IPS DF 6.9 (cell line): ENCODE measurements around the gene PLEKHA5.

Experiments used
- DNase-seq: peaks from one replicate; pipeline ENCODE4 v3.0.0-alpha.2; 2013; ENCODE audit warnings: low read depth, low spot score
- H3K27ac ChIP-seq: one replicate; pipeline ENCODE4 v1.5.1; 2013; ENCODE audit warnings: low read length, control low read depth
- H3K27me3 ChIP-seq: 2 replicates; pipeline ENCODE4 v1.6.1; 2013; ENCODE audit warnings: mild to moderate bottlenecking, low read length; ENCODE audit not compliant: control insufficient read depth, insufficient read depth
- H3K36me3 ChIP-seq: 2 replicates; pipeline ENCODE4 v1.6.1; 2013; ENCODE audit warnings: low read length; ENCODE audit not compliant: control insufficient read depth, insufficient read depth
- H3K4me1 ChIP-seq: 2 replicates; pipeline ENCODE4 v1.6.1; 2013; ENCODE audit warnings: low read length; ENCODE audit not compliant: control insufficient read depth, insufficient read depth
- H3K4me3 ChIP-seq: 2 replicates; pipeline ENCODE4 v1.5.1; 2013; ENCODE audit warnings: mild to moderate bottlenecking, low read length
- H3K9me3 ChIP-seq: 2 replicates; pipeline ENCODE4 v1.6.1; 2013; ENCODE audit warnings: low read length, inconsistent platforms; ENCODE audit not compliant: control insufficient read depth, insufficient read depth
- WGBS: extraction: QIAGEN DNeasy Blood & Tissue Kit; methylation state at CpG from one replicate; pipeline ENCODE4 v1.1.7; 2013; ENCODE audit warnings: mixed read lengths, missing lambda C conversion rate; ENCODE audit not compliant: insufficient read length, insufficient coverage; 5-methylcytosine and 5-hydroxymethylcytosine counted together

Gene PLEKHA5

DNA sequence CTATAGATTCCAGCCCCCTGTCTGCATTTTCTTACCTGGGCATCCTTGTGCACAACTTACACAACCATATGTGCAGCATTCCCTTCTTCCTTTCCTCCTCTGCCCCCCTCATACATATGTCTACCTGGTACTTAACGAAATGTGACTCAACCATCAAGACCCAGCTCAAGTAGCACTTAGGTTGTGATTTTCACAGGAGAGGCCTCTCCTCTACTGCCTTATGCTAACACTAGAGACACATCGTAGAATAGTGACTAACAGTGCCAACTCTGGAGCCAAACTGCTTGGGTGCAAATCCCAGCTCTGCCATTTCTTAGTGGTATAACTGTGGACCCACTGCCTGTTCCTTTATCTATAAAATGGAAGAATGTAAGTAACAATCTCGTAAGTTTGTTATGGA is 24.1 kb upstream of the PLEKHA5 start:
- DNase-seq = no peak
- Histone ChIP-seq H3K4me1 (no peaks in the 10 kb centered on the region), H3K27me3 (no peaks in the 10 kb centered on the region), H3K27ac (no peak overlapping the region), H3K36me3 (no peaks in the 10 kb centered on the region), H3K4me3 (no peak overlapping the region), H3K9me3 (no peaks in the 10 kb centered on the region)
- no CpG with 5 or more reads among the region's 3 CpGs for WGBS

- no peaks in the 10 kb centered on the region for H3K9me3 ChIP-seq
- no peak overlapping the region for H3K4me3 ChIP-seq
- H3K27ac ChIP-seq = no peak overlapping the region
- WGBS = no CpG with 5 or more reads among the region's 24 CpGs
- DNase-seq = no peak
- no peaks in the 10 kb centered on the region for H3K27me3 ChIP-seq
- H3K36me3 ChIP-seq = no peaks in the 10 kb centered on the region
- no peaks in the 10 kb centered on the region for H3K4me1 ChIP-seq
These were observed 21.8 kb upstream of the PLEKHA5 start for GRCh38 chr12:19107750-19108149.

GRCh38 chr12:19110221-19110940 is 19.2 kb upstream of the PLEKHA5 start:
- Histone ChIP-seq H3K27me3 (no peaks in the 10 kb centered on the region), H3K36me3 (no peaks in the 10 kb centered on the region), H3K4me3 (no peak overlapping the region), H3K4me1 (no peaks in the 10 kb centered on the region), H3K27ac (no peak overlapping the region), H3K9me3 (no peaks in the 10 kb centered on the region)
- WGBS = no CpG with 5 or more reads among the region's 3 CpGs
- no peak for DNase-seq

GRCh38 chr12:19113464-19113863 is 16.1 kb upstream of the PLEKHA5 start:
- no peak for DNase-seq
- no peaks in the 10 kb centered on the region for H3K9me3 ChIP-seq
- no peak overlapping the region for H3K4me3 ChIP-seq
- H3K27me3 ChIP-seq = no peaks in the 10 kb centered on the region
- H3K4me1 ChIP-seq = no peaks in the 10 kb centered on the region
- no peaks in the 10 kb centered on the region for H3K36me3 ChIP-seq
- no peak overlapping the region for H3K27ac ChIP-seq
- no CpG with 5 or more reads among the region's 3 CpGs for WGBS

DNA sequence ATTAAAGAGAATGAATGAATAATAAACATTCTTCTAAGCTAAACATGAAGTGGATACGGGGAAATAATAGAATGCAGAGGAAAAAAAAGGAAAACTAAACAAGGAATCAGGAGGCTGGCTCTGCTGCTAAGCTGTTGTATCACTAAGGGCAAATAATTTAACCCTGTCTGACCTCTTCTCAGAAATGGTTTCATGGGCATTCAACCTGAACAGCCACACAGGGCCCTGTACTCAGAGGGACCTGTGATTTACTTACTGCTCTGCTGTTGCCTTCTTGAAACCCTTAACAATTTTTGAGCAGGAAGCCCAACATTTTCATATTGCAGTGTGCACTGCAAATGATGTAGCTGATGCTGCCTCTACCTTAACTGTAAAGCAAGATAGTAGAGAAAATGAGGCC is 14.2 kb upstream of the PLEKHA5 start:
- Histone ChIP-seq H3K4me3 (no peak overlapping the region), H3K27ac (no peak overlapping the region), H3K36me3 (no peaks in the 10 kb centered on the region), H3K9me3 (no peaks in the 10 kb centered on the region), H3K4me1 (no peaks in the 10 kb centered on the region), H3K27me3 (no peaks in the 10 kb centered on the region)
- no peak for DNase-seq
- WGBS = no CpG with 5 or more reads among the region's 1 CpG

GRCh38 chr12:19119440-19119839 is 10.1 kb upstream of the PLEKHA5 start:
- DNase-seq = no peak
- H3K27ac ChIP-seq = no peak overlapping the region
- no peaks in the 10 kb centered on the region for H3K9me3 ChIP-seq
- WGBS = no CpG with 5 or more reads among the region's 3 CpGs
- H3K4me1 ChIP-seq = no peaks in the 10 kb centered on the region
- H3K36me3 ChIP-seq = no peaks in the 10 kb centered on the region
- H3K4me3 ChIP-seq = no peak overlapping the region
- H3K27me3 ChIP-seq = no peaks in the 10 kb centered on the region

DNA sequence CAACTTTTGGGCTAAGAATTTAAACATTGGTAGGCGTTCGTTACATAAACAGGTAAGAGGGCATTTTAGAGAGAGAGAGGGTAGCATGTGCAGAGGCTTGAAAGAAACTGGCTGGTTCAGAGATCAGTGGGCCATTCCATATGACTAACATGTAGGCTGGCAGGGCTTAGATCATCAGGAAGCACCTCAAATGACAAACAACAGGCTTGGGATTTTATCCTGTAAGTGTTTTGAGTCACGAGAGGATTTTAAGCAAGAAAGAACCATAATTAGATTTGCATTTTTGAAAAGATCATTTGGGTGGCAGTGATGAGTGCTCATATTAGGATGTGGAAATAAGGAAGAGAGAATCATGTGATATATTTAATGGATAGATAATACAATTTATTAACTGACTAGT is 8.7 kb upstream of the PLEKHA5 start:
- DNase-seq = no peak
- Histone ChIP-seq H3K9me3 (no peaks in the 10 kb centered on the region), H3K27ac (no peak overlapping the region), H3K27me3 (no peaks in the 10 kb centered on the region), H3K36me3 (no peaks in the 10 kb centered on the region), H3K4me3 (no peak overlapping the region), H3K4me1 (no peaks in the 10 kb centered on the region)
- WGBS = no CpG with 5 or more reads among the region's 3 CpGs

- no peaks in the 10 kb centered on the region for H3K27me3 ChIP-seq
- no peak overlapping the region for H3K4me3 ChIP-seq
- H3K36me3 ChIP-seq = no peaks in the 10 kb centered on the region
- H3K27ac ChIP-seq = no peak overlapping the region
- no peak for DNase-seq
- no peaks in the 10 kb centered on the region for H3K4me1 ChIP-seq
- no peaks in the 10 kb centered on the region for H3K9me3 ChIP-seq
- no CpG with 5 or more reads among the region's 1 CpG for WGBS
These were observed 8.0 kb upstream of the PLEKHA5 start for GRCh38 chr12:19121449-19122018.

GRCh38 chr12:19125325-19125724 is 4.2 kb upstream of the PLEKHA5 start:
- Histone ChIP-seq H3K4me3 (no peak overlapping the region), H3K4me1 (no peaks in the 10 kb centered on the region)

DNA sequence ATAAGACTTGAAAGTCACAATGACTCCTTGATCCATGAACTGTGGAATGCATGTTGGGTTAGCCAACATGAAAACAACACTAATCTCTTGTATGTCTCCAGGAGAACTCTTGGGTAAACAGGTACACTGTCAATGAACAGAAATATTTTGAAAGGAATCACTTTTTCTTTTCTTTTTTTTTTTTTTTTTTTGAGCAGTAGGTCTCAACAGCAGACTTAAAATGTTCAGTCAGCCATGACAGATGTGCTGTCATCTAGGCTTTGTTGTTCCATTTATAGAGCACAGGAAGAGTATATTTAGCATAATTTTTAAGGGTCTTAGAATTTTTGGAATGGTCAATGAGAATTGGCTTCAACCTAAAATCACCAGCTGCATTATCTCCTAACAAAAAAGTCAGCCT is 2.3 kb upstream of the PLEKHA5 start:
- DNase-seq = no peak
- Histone ChIP-seq H3K4me1 (no peaks in the 10 kb centered on the region), H3K27me3 (no peaks in the 10 kb centered on the region), H3K36me3 (no peaks in the 10 kb centered on the region; the same call in 1 of the 2 replicates), H3K27ac (no peak overlapping the region), H3K9me3 (no peaks in the 10 kb centered on the region; the same call in 1 of the 2 replicates), H3K4me3 (no peak overlapping the region)

More at GRCh38 chr12:19125325-19125724, 4.2 kb upstream of the PLEKHA5 start:
- no peak overlapping the region for H3K27ac ChIP-seq
- no peaks in the 10 kb centered on the region for H3K27me3 ChIP-seq
- no CpG with 5 or more reads among the region's 5 CpGs for WGBS
- no peaks in the 10 kb centered on the region; the same call in 1 of the 2 replicates for H3K36me3 ChIP-seq
- no peaks in the 10 kb centered on the region; the same call in 1 of the 2 replicates for H3K9me3 ChIP-seq
- no peak for DNase-seq

- Histone ChIP-seq H3K27me3 (no peaks in the 10 kb centered on the region), H3K27ac (no peak overlapping the region), H3K36me3 (no peaks in the 10 kb centered on the region; the same call in 1 of the 2 replicates), H3K4me3 (no peak overlapping the region), H3K4me1 (no peaks in the 10 kb centered on the region), H3K9me3 (no peaks in the 10 kb centered on the region; the same call in 1 of the 2 replicates)
- WGBS = no CpG with 5 or more reads among the region's 2 CpGs
- DNase-seq = no peak
These were observed 1.0 kb upstream of the PLEKHA5 start for GRCh38 chr12:19128485-19128884.
